Ishikawa (cell line): ENCODE results near the gene KIF26B.

ENCODE experiments used
- CEBPB ChIP-seq: IDR thresholded peaks from 2 replicates; pipeline ENCODE4 v1.6.1; 2012
- CREB1 ChIP-seq: IDR thresholded peaks from 2 replicates; pipeline ENCODE4 v1.6.1; 2012; ENCODE audit warnings: low read depth
- EGR1 ChIP-seq: IDR thresholded peaks from 2 replicates; pipeline ENCODE4 v1.6.1; 2012
- EP300 ChIP-seq: IDR thresholded peaks from 2 replicates; pipeline ENCODE4 v1.6.1; 2012; ENCODE audit warnings: borderline replicate concordance
- FOXM1 ChIP-seq: IDR thresholded peaks from 2 replicates; pipeline ENCODE4 v1.6.1; 2012; ENCODE audit warnings: low read depth, borderline replicate concordance
- MAX ChIP-seq: IDR thresholded peaks from 2 replicates; pipeline ENCODE4 v1.6.1; 2012
- NFIC ChIP-seq: IDR thresholded peaks from 2 replicates; pipeline ENCODE4 v1.6.1; 2012
- RAD21 ChIP-seq: IDR thresholded peaks from 2 replicates; pipeline ENCODE4 v1.6.1; 2012; ENCODE audit warnings: low read depth
- REST ChIP-seq: IDR thresholded peaks from 2 replicates; pipeline ENCODE4 v1.6.1; 2012; ENCODE audit warnings: low read depth, mild to moderate bottlenecking
- TAF1 ChIP-seq: IDR thresholded peaks from 2 replicates; pipeline ENCODE4 v1.6.1; 2012; ENCODE audit warnings: low read depth, mild to moderate bottlenecking
- TCF12 ChIP-seq: IDR thresholded peaks from 2 replicates; pipeline ENCODE4 v1.6.1; 2012; ENCODE audit warnings: low read depth
- TEAD4 ChIP-seq: IDR thresholded peaks from 2 replicates; pipeline ENCODE4 v1.6.1; 2012
- USF1 ChIP-seq: IDR thresholded peaks from 2 replicates; pipeline ENCODE4 v1.6.1; 2012
- YY1 ChIP-seq: IDR thresholded peaks from 2 replicates; pipeline ENCODE4 v1.6.1; 2012; ENCODE audit warnings: low read depth
- ZBTB7A ChIP-seq: IDR thresholded peaks from 2 replicates; pipeline ENCODE4 v1.6.1; 2012; ENCODE audit warnings: low read depth

The KIF26B gene

GRCh38 chr1:245260110-245260882 is 105.5 kb downstream of the KIF26B start:
- TF ChIP-seq NFIC (peak; percentile 94), ZBTB7A (no peak), MAX (peak; percentile 81), USF1 (no peak), EGR1 (peak; percentile 28; the same call in 1 of the 2 replicates), YY1 (no peak), RAD21 (peak; percentile 3; the same call in 1 of the 2 replicates), CREB1 (no peak), CEBPB (no peak), REST (no peak), TEAD4 (peak; percentile 94), TCF12 (peak; percentile 94), FOXM1 (peak; percentile 84), TAF1 (no peak), EP300 (peak; percentile 95)

GRCh38 chr1:245260883-245261282 is 106.1 kb downstream of the KIF26B start:
- TF ChIP-seq MAX (no peak), EGR1 (no peak), YY1 (no peak), TEAD4 (no peak)

GRCh38 chr1:245261786-245262185 is 107.0 kb downstream of the KIF26B start:
- no peak for TF ChIP-seq YY1
- peak; percentile 94 for TF ChIP-seq EP300
- peak; percentile 79 for TF ChIP-seq MAX
- TF ChIP-seq EGR1, result no peak
- no peak for TF ChIP-seq CREB1
- peak; percentile 95 for TF ChIP-seq TCF12
- no peak for TF ChIP-seq USF1
- TF ChIP-seq CEBPB, result peak; percentile 54; the same call in 1 of the 2 replicates
- TF ChIP-seq FOXM1, result peak; percentile 91
- TF ChIP-seq NFIC, result peak; percentile 91
- peak; percentile 99 for TF ChIP-seq TEAD4
- peak; percentile 26; the same call in 1 of the 2 replicates for TF ChIP-seq RAD21

- TF ChIP-seq YY1, result no peak
- no peak for TF ChIP-seq RAD21
- no peak for TF ChIP-seq NFIC
- no peak for TF ChIP-seq USF1
- no peak for TF ChIP-seq EGR1
- TF ChIP-seq EP300, result no peak
- no peak for TF ChIP-seq CEBPB
- no peak for TF ChIP-seq TAF1
- no peak for TF ChIP-seq CREB1
- TF ChIP-seq ZBTB7A, result no peak
- no peak for TF ChIP-seq TCF12
- no peak for TF ChIP-seq REST
Observed at GRCh38 chr1:245263529-245264095, 108.8 kb downstream of the KIF26B start.

- TF ChIP-seq TAF1 (no peak), EP300 (no peak), MAX (no peak), TEAD4 (no peak), NFIC (no peak), FOXM1 (no peak), TCF12 (no peak), CEBPB (no peak), RAD21 (no peak), REST (no peak), USF1 (no peak), YY1 (no peak)
Observed at GRCh38 chr1:245264226-245264625, 109.4 kb downstream of the KIF26B start.
